Fibroblast of lung (primary cell): Measurements from ENCODE around the gene CAMKK1. TPM values are rescaled to one million over a fixed set of nuclear protein-coding genes. Genes with fewer than 3 reads are reported as not detected.
A peak's percentile ranks its signal among the peaks of the same experiment; 100 is the strongest.

Experiments
- DNase-seq, 2 donors: peaks; one replicate each; pipeline versions ENCODE4 v3.0.0 to v3.0.0-alpha.2; 2010; ENCODE audit warnings: low read depth in 2 of 2
- H2AFZ ChIP-seq: 2 replicates; pipeline ENCODE4 v1.5.1; 2012; ENCODE audit warnings: low read length, control low read depth, inconsistent platforms
- H3K27ac ChIP-seq: 2 replicates; pipeline ENCODE4 v1.5.1; 2011; ENCODE audit warnings: low read length, control low read depth; ENCODE audit not compliant: insufficient read depth
- H3K27me3 ChIP-seq: 2 replicates; pipeline ENCODE4 v1.5.1; 2011; ENCODE audit warnings: mild to moderate bottlenecking, low read length; ENCODE audit not compliant: control insufficient read depth, insufficient read depth
- H3K36me3 ChIP-seq: 2 replicates; pipeline ENCODE4 v1.5.1; 2011; ENCODE audit warnings: low read length; ENCODE audit not compliant: control insufficient read depth, insufficient read depth
- H3K4me1 ChIP-seq: 2 replicates; pipeline ENCODE4 v1.5.1; 2011; ENCODE audit warnings: low read length; ENCODE audit not compliant: control insufficient read depth, insufficient read depth; ENCODE audit errors: extremely low read depth
- H3K4me2 ChIP-seq: 2 replicates; pipeline ENCODE4 v1.5.1; 2011; ENCODE audit warnings: low read length, control low read depth; ENCODE audit not compliant: insufficient read depth; ENCODE audit errors: extremely low read depth
- H3K4me3 ChIP-seq, 4 experiments: fragments of 200-600 bp in 1 of 4; sonication (generic) in 1 of 4; replicated peaks in 1 of 4; 2 replicates each; pipeline ENCODE4 v1.5.1; 2011 to 2016; ENCODE audit warnings: low read length in 4 of 4, low read depth in 3 of 4, mild to moderate bottlenecking in 3 of 4, control low read depth in 2 of 4, inconsistent platforms in 1 of 4, mixed read lengths in 1 of 4; ENCODE audit not compliant: insufficient read depth in 1 of 4; ENCODE audit errors: control extremely low read depth in 1 of 4
- H3K79me2 ChIP-seq: 2 replicates; pipeline ENCODE4 v1.5.1; 2012; ENCODE audit warnings: mild to moderate bottlenecking, low read length, inconsistent platforms; ENCODE audit not compliant: control insufficient read depth, insufficient read depth
- H3K9ac ChIP-seq: 2 replicates; pipeline ENCODE4 v1.5.1; 2011; ENCODE audit warnings: mild to moderate bottlenecking, low read length, control low read depth; ENCODE audit not compliant: insufficient read depth
- H3K9me3 ChIP-seq: 2 replicates; pipeline ENCODE4 v1.5.1; 2012; ENCODE audit warnings: low read depth, low read length; ENCODE audit not compliant: control insufficient read depth, insufficient read depth
- H4K20me1 ChIP-seq: 2 replicates; pipeline ENCODE4 v1.5.1; 2011; ENCODE audit warnings: low read length; ENCODE audit not compliant: control insufficient read depth, insufficient read depth; ENCODE audit errors: extremely low read depth
- EZH2 ChIP-seq: IDR thresholded peaks from 2 replicates; pipeline ENCODE4 v1.5.1; 2012; ENCODE audit warnings: low read length, control low read depth, mild to moderate bottlenecking; ENCODE audit errors: missing control alignments
- polyA minus RNA-seq: library from RNA; depleted of rRNA, polyadenylated mRNA; stranded (reverse); fragments of >200 nt; gene quantifications from 2 replicates; pipeline ENCODE4 v1.2.3, GENCODE V29; 2011; ENCODE audit warnings: low replicate concordance
- polyA plus RNA-seq, 2 donors: library from polyadenylated mRNA; depleted of rRNA in 1 of 2; stranded (reverse) in 1 of 2; unstranded in 1 of 2; fragments of >200 nt; gene quantifications; 2 replicates each; pipeline ENCODE4 v1.2.1, GENCODE V29; 2011 to 2012; ENCODE audit warnings: missing spikeins in 1 of 2
- total RNA-seq: library from RNA; depleted of rRNA; stranded (reverse); fragments of >200 nt; gene quantifications from 2 replicates; pipeline ENCODE4 v1.2.1, GENCODE V29; 2014
- TF ChIP-seq, protein P1 (sequence below), 2 donors: IDR thresholded peaks in 1 of 2; conservative IDR thresholded peaks in 1 of 2; 1 replicate in 1 of 2; 2 replicates in 1 of 2; pipeline ENCODE4 v1.5.1; 2011 to 2012; ENCODE audit warnings: low read length in 2 of 2, control low read depth in 1 of 2, inconsistent platforms in 1 of 2, low read depth in 1 of 2, mild to moderate bottlenecking in 1 of 2

The CAMKK1 gene
- total RNA-seq (1.8 and 2.5 TPM in 2 replicates), polyA plus RNA-seq (0.41 and 1.3 TPM in 2 replicates), polyA minus RNA-seq (0.94 and 1.6 TPM in 2 replicates)
- 0.30 and 1.2 TPM in 2 replicates for polyA plus RNA-seq (2012)

DNA sequence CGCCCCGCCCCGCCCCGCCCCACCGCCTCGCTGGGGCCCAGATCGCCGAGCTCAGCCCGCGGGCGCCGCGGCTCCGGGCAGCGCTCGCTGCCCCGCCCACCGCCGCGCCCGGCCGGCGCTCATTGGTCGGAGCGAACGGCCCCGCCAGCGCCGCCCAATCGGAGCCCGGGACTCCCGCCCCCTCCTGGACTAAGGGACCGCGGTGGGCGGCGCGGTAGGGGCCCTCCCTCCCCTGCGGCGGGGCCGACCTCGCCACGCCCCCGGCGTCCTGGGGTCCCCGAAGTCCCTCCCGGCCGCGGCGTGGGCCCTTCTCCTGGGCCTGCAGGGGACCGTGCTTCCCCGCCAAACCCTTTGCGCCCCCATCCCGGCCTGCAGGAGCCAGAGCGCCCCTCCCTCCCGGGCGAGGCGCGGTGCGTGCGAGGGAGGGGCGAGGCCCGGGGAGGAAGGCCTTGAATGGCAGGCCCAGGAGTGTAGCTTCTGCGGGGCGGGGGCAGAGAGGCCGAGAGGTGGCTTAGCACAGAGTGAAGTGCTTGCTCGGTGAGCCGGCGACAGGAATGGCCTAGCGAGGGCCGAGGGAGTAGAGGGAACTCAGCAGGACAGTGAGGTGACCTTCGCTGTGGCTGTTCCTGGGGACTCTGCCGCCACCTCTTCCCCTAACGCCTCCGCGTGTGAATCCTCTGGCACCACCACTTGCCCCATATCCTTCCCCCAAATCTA lies at the start of gene CAMKK1:
TSS of gene CAMKK1 (minus strand) at position 51 of the 717 bp plus-strand sequence. CDS start 7,366 bp downstream, outside the sequence.
- Histone ChIP-seq H3K27me3 (no peaks in the 10 kb centered on the region), H3K9me3 (no peaks in the 10 kb centered on the region), H3K4me2 (peak within 1 kb of the TSS; percentile 94), H3K36me3 (no peaks in the 10 kb centered on the region), H3K4me1 (peaks cover 5% of the 10 kb centered on the region), H3K27ac (no peak within 1 kb of the TSS), H3K4me3 (peak within 1 kb of the TSS; percentile 42 to 64 (median 50)), H2AFZ (peak within 1 kb of the TSS; percentile 60), H3K79me2 (no peaks in the 10 kb centered on the region), H4K20me1 (no peaks in the 10 kb centered on the region), H3K9ac (peak within 1 kb of the TSS; percentile 50)
- TF ChIP-seq, protein P1, sequence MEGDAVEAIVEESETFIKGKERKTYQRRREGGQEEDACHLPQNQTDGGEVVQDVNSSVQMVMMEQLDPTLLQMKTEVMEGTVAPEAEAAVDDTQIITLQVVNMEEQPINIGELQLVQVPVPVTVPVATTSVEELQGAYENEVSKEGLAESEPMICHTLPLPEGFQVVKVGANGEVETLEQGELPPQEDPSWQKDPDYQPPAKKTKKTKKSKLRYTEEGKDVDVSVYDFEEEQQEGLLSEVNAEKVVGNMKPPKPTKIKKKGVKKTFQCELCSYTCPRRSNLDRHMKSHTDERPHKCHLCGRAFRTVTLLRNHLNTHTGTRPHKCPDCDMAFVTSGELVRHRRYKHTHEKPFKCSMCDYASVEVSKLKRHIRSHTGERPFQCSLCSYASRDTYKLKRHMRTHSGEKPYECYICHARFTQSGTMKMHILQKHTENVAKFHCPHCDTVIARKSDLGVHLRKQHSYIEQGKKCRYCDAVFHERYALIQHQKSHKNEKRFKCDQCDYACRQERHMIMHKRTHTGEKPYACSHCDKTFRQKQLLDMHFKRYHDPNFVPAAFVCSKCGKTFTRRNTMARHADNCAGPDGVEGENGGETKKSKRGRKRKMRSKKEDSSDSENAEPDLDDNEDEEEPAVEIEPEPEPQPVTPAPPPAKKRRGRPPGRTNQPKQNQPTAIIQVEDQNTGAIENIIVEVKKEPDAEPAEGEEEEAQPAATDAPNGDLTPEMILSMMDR (conservative IDR thresholded peaks at IDR 0.05 in 1 of 2, IDR thresholded peaks at IDR 0.05 in 1 of 2; ENCODE audit: low read depth in 1 of 2, low read length in 2 of 2), result no peak
- TF ChIP-seq EZH2, result no peak
- DNase-seq, result peak; percentile 65 to 77

DNA sequence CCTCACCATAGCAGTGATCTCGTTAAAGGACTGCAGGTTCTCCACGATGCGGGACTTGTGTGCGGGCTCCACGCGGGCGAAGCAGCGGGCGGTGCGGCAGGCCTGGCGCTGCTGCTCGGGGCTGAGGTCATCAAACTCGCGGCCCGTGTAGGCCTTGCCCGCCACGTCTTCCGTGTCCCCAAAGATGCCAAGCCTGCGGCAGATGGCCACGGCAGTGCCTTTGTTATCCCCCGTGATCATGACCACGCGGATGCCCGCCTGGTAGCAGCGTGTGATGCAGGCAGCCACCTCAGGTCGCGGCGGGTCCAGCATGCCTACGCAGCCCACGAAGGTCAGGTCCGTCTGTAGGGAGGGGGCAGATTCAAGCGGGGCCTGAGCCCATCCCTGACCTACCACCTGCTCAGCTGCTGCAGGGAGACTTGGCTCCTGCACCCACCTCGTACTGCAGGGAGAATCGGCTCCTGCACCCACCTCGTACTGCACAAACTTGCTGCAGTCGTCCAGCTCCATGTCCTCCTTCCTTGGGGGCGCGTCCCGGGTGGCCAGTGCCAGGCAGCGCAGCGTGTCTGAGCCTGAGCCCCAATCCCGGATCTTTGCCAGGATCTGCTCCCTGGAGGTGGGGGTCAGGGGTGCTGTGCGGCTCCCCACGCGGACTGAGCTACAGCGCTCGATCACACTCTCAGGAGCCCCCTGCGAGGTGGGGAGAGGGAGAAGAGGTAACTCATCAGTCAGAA lies 48.3 kb upstream of the CAMKK1 start:
- no peak for DNase-seq
- Histone ChIP-seq H3K27me3 (no peaks in the 10 kb centered on the region), H3K36me3 (no peaks in the 10 kb centered on the region), H3K27ac (no peak overlapping the region), H4K20me1 (no peaks in the 10 kb centered on the region), H3K79me2 (no peaks in the 10 kb centered on the region), H3K4me2 (no peak overlapping the region), H3K4me3 (no peak overlapping the region), H3K4me1 (no peaks in the 10 kb centered on the region), H2AFZ (no peak overlapping the region), H3K9me3 (no peaks in the 10 kb centered on the region), H3K9ac (no peak overlapping the region)
- no peak for TF ChIP-seq EZH2
- TF ChIP-seq, protein P1 (conservative IDR thresholded peaks at IDR 0.05 in 1 of 2, IDR thresholded peaks at IDR 0.05 in 1 of 2; ENCODE audit: low read depth in 1 of 2, low read length in 2 of 2), result no peak

DNA sequence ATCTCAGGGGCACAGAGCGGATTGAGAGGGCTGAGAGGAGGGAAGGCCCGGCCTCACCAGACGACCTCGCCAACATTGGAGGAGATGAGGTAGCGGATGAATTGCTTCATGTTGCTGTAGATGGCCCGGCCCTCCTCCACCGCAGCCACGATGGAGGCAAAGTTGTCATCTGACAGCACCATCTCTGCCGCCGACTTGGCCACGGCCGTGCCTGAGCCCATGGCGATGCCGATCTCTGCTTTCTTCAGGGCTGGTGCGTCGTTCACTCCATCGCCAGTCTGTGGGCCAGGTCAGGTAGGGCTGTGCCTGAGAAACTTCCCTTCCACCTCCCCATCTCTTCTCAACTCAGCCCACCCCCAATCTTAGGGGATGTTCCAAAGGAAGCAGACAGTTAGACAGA lies 44.5 kb upstream of the CAMKK1 start:
- no peaks in the 10 kb centered on the region for H4K20me1 ChIP-seq
- H2AFZ ChIP-seq, result no peak overlapping the region
- no peak overlapping the region for H3K4me3 ChIP-seq
- no peak overlapping the region for H3K9ac ChIP-seq
- H3K27me3 ChIP-seq, result no peaks in the 10 kb centered on the region
- H3K9me3 ChIP-seq, result no peaks in the 10 kb centered on the region
- H3K4me1 ChIP-seq, result no peaks in the 10 kb centered on the region
- H3K4me2 ChIP-seq, result no peak overlapping the region
- H3K79me2 ChIP-seq, result no peaks in the 10 kb centered on the region
- no peak overlapping the region for H3K27ac ChIP-seq
- no peaks in the 10 kb centered on the region for H3K36me3 ChIP-seq
- no peak for DNase-seq
- no peak for TF ChIP-seq EZH2
- TF ChIP-seq, protein P1 (conservative IDR thresholded peaks at IDR 0.05 in 1 of 2, IDR thresholded peaks at IDR 0.05 in 1 of 2; ENCODE audit: low read depth in 1 of 2, low read length in 2 of 2), result no peak
